Neural crest cell (in vitro differentiated cells): ENCODE results near the gene OXT. TPM values are rescaled to one million over a fixed set of nuclear protein-coding genes. Genes with fewer than 3 reads are reported as not detected.

Experiments
- DNase-seq: peaks from one replicate; pipeline ENCODE4 v3.0.0; 2021; ENCODE audit warnings: low read depth, mixed read lengths, low spot score
- H3K27ac Mint-ChIP-seq: one replicate; pipeline ENCODE4 v1.8.0; 2021; ENCODE audit warnings: mild to moderate bottlenecking, mixed read lengths; ENCODE audit not compliant: unreplicated experiment
- H3K27me3 Mint-ChIP-seq: 2 replicates; pipeline ENCODE4 v1.8.0; 2021; ENCODE audit warnings: low read depth, mild to moderate bottlenecking, mixed read lengths
- H3K36me3 Mint-ChIP-seq: 2 replicates; pipeline ENCODE4 v1.8.0; 2021; ENCODE audit warnings: low read depth, mild to moderate bottlenecking, mixed read lengths
- H3K4me1 Mint-ChIP-seq: 2 replicates; pipeline ENCODE4 v1.8.0; 2021; ENCODE audit warnings: mixed read lengths
- H3K4me3 Mint-ChIP-seq: one replicate; pipeline ENCODE4 v1.8.0; 2021; ENCODE audit warnings: mild to moderate bottlenecking, mixed read lengths
- H3K9me3 Mint-ChIP-seq: 2 replicates; pipeline ENCODE4 v1.8.0; 2021; ENCODE audit warnings: mixed read lengths
- CTCF ChIP-seq: fragments of 200-600 bp; sonication (generic); conservative IDR thresholded peaks from 2 replicates; pipeline ENCODE4 v1.5.0; 2021; ENCODE audit warnings: antibody characterized with exemption, mild to moderate bottlenecking
- total RNA-seq: library from RNA; stranded (reverse); gene quantifications from 2 replicates; pipeline ENCODE4 v1.2.1, GENCODE V29; 2021

The OXT gene
- total RNA-seq, 1 donor from 2014 or later: not detected

DNA sequence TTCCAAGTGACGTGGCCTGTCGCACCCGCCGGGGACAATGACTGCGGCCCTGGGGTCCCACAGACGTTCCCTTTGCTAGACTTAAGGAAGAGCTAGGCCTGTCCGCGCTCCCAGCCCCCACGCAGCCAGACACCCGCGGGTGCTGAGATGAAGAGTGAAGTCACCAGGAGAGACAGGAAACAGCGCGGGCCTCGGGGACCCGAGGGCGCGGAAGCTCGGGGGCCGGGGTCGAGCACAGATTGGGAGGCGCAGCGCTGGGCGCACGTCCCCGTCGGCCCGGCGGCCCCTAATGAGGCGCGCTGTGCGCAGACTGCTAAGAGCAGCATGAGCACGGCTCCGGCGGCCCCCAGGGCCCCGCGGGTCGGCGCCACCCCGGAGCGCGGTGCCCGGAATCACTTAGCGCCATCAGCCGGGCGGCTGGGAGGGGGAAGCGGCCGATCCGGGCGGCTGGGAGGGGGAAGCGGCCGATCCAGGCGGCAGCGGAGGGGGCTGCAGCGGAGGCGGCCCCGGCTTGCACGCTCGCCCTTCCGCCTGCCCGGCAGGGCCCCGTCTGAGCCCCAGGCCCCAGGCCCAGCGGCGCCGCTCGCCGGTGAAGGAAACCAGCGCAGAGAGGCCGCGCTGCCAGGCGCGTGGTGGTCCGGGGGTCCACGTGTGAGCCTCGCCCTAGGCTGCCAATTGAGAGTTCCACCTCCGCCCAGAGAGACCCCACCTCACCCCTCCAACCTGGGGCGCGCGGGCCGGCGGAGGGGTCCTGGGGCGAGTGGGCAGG lies 21.4 kb downstream of the OXT start:
- Mint-ChIP-seq H3K9me3 (no peaks in the 10 kb centered on the region), H3K27me3 (peaks cover 27% of the 10 kb centered on the region), H3K4me3 (no peak overlapping the region), H3K27ac (no peak overlapping the region), H3K4me1 (no peaks in the 10 kb centered on the region), H3K36me3 (no peaks in the 10 kb centered on the region)
- no peak for DNase-seq
- no peak for TF ChIP-seq CTCF

GRCh38 chr20:3093861-3094361 lies 22.5 kb downstream of the OXT start:
- Mint-ChIP-seq H3K4me1 (no peaks in the 10 kb centered on the region), H3K36me3 (no peaks in the 10 kb centered on the region), H3K9me3 (no peaks in the 10 kb centered on the region), H3K27me3 (peaks cover 22% of the 10 kb centered on the region), H3K27ac (no peak overlapping the region), H3K4me3 (no peak overlapping the region)
- TF ChIP-seq CTCF: no peak
- no peak for DNase-seq

DNA sequence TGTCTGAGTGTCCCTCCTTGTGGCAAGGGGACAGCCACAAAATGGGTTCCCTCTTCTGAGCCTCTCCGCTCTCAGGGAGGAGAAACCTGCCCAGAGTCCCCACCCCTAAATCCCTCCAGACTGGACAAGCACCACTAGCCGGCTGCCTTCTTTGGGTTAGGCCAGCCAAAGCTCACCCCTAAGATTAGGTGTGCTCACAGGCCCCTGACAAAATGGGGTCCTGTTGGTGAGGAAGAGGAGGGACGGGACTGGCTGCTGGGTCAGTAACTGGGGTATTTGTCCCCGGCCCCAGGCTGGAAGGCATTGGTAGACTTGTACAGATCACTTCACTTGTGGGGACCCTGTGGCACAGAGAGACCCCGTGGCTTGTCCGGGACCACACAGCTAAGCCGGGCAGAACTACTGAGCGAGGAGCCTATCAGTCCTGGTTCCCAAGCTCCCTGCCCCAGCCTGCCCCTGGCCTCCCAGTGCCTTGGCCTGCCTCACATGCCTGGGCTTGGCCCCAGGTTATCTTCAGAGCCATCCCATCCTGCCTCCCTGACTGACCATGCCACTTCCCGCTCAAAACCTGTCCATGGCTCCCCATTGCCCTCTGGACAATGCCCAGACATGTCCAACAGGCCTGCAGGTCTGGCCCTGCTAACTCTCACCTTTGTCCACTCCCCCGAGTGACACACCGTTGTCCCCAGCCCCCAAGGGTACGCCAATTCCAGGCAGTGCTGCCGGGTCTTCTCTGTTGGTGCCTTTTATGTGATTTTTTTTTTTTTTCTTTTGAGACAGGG lies 23.6 kb downstream of the OXT start:
- Mint-ChIP-seq H3K27ac (peak overlapping the region; percentile 19), H3K36me3 (no peaks in the 10 kb centered on the region), H3K9me3 (no peaks in the 10 kb centered on the region), H3K4me3 (no peak overlapping the region), H3K27me3 (peaks cover 16% of the 10 kb centered on the region), H3K4me1 (no peaks in the 10 kb centered on the region)
- no peak for TF ChIP-seq CTCF
- no peak for DNase-seq

GRCh38 chr20:3100480-3100879 lies 29.1 kb downstream of the OXT start:
- no peak for DNase-seq
- Mint-ChIP-seq H3K27me3 (no peaks in the 10 kb centered on the region), H3K4me3 (no peak overlapping the region), H3K36me3 (no peaks in the 10 kb centered on the region), H3K4me1 (no peaks in the 10 kb centered on the region), H3K27ac (no peak overlapping the region), H3K9me3 (no peaks in the 10 kb centered on the region)
- no peak for TF ChIP-seq CTCF

- no peak overlapping the region for H3K4me3 Mint-ChIP-seq
- TF ChIP-seq CTCF: no peak
- H3K36me3 Mint-ChIP-seq: no peaks in the 10 kb centered on the region
- no peaks in the 10 kb centered on the region for H3K27me3 Mint-ChIP-seq
- no peaks in the 10 kb centered on the region for H3K4me1 Mint-ChIP-seq
- no peak overlapping the region for H3K27ac Mint-ChIP-seq
- no peak for DNase-seq
- no peaks in the 10 kb centered on the region for H3K9me3 Mint-ChIP-seq
Measured at GRCh38 chr20:3101251-3101650, 29.8 kb downstream of the OXT start.
